SIG-M5 (cell line): ENCODE data around the gene C2orf92.

ENCODE experiments used
- DNase-seq: peaks from one replicate; lab custom pipeline; 2025; lab: John Stamatoyannopoulos, UW

C2orf92 gene

GRCh38 chr2:97745474-97746174 lies 76.1 kb downstream of the C2orf92 start:
- no peak for DNase-seq

GRCh38 chr2:97747285-97747684 lies 77.8 kb downstream of the C2orf92 start:
- no peak for DNase-seq

- DNase-seq: no peak
Measured at GRCh38 chr2:97747716-97748115, 78.2 kb downstream of the C2orf92 start.

GRCh38 chr2:97749581-97749980 lies 80.1 kb downstream of the C2orf92 start:
- no peak for DNase-seq

- no peak for DNase-seq
Measured at GRCh38 chr2:97750017-97750416, 80.5 kb downstream of the C2orf92 start.

- DNase-seq: no peak
Measured at GRCh38 chr2:97751752-97752151, 82.2 kb downstream of the C2orf92 start.
